Large intestine (tissue), 3 donors: ENCODE data around the gene KLHL4. TPM values are rescaled to one million over a fixed set of nuclear protein-coding genes. Genes with fewer than 3 reads are reported as not detected.
"Not testable (repeated sequence)": the region's sequence is repeated elsewhere in the genome, so short reads cannot be mapped to it uniquely, and the experiment has no call there.

Source experiments
- DNase-seq, 2 donors: peaks; one replicate each; pipeline versions ENCODE4 v3.0.0 to v3.0.0-alpha.2; 2013
- H3K27ac ChIP-seq: one replicate; pipeline ENCODE4 v1.5.1; 2013; ENCODE audit warnings: low read length
- H3K27me3 ChIP-seq: 2 replicates; pipeline ENCODE4 v1.6.1; 2013; ENCODE audit warnings: low read length; ENCODE audit not compliant: control insufficient read depth, insufficient read depth
- H3K36me3 ChIP-seq: 2 replicates; pipeline ENCODE4 v1.6.1; 2013; ENCODE audit warnings: low read length; ENCODE audit not compliant: control insufficient read depth, insufficient read depth
- H3K4me1 ChIP-seq: one replicate; pipeline ENCODE4 v1.6.1; 2013; ENCODE audit warnings: low read length; ENCODE audit not compliant: control insufficient read depth, insufficient read depth
- H3K4me3 ChIP-seq: one replicate; pipeline ENCODE4 v1.5.1; 2013; ENCODE audit warnings: low read length
- H3K9me3 ChIP-seq: one replicate; pipeline ENCODE4 v1.6.1; 2013; ENCODE audit warnings: mild to moderate bottlenecking, low read depth, low read length, moderate library complexity; ENCODE audit not compliant: control insufficient read depth
- WGBS: methylation state at CpG from one replicate; pipeline ENCODE4 v1.1.5; 2013; ENCODE audit warnings: low lambda C conversion rate; ENCODE audit not compliant: insufficient coverage; 5-methylcytosine and 5-hydroxymethylcytosine counted together
- polyA plus RNA-seq: library from polyadenylated mRNA; unstranded; fragments of 120-200 nt; gene quantifications from one replicate; pipeline ENCODE4 v1.2.1, GENCODE V29; 2013

Gene KLHL4
- polyA plus RNA-seq, 1 donor: 4.1 TPM

GRCh38 chrX:87702795-87703194 lies 185.2 kb downstream of the KLHL4 start:
- Histone ChIP-seq H3K4me3 (no peak overlapping the region), H3K36me3 (no peaks in the 10 kb centered on the region), H3K27me3 (no peaks in the 10 kb centered on the region), H3K4me1 (no peaks in the 10 kb centered on the region), H3K27ac (no peak overlapping the region), H3K9me3 (no peaks in the 10 kb centered on the region)
- DNase-seq: no peak
- no CpG with 5 or more reads among the region's 3 CpGs for WGBS

DNA sequence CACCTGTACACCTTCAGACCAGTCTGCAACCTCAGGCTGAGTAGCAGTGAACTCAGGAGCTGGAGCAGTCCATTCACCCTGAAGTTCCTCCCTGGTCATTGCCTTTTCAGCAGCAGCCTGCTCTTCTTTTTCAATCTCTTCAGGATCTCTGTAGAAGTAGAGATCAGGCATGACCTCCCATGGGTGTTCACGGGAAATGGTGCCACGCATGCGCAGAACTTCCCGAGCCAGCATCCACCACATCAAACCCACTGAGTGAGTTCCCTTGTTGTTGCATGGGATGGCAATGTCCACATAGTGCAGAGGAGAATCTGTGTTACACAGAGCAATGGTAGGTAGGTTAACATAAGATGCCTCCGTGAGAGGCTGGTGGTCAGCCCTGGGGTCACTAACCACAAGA lies 185.9 kb downstream of the KLHL4 start:
- WGBS: no CpG with 5 or more reads among the region's 5 CpGs
- not testable (repeated sequence) for H3K9me3 ChIP-seq, H3K4me1 ChIP-seq, H3K27ac ChIP-seq, H3K27me3 ChIP-seq, H3K4me3 ChIP-seq, DNase-seq, H3K36me3 ChIP-seq

DNA sequence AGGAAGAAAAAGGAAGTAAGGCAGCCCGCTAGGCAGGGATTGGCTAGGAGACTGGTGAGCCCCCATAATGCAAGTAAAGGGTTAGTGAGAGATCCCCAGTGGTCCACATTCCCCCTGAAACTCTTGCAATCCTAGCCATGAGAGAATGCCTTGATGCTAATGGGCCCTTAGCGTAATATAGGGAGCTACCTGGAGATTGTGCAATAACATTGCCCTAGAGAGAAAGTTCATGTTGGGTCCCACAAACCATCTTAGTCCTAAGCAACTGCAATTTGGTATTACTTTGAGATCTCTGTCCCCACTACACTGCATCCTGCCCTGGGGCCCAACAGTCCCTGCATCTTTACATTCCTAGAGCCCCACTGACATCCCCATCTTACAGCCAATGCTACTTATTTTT lies 188.5 kb downstream of the KLHL4 start:
- Histone ChIP-seq H3K36me3 (no peaks in the 10 kb centered on the region), H3K4me1 (no peaks in the 10 kb centered on the region), H3K9me3 (no peaks in the 10 kb centered on the region), H3K27ac (no peak overlapping the region), H3K4me3 (no peak overlapping the region), H3K27me3 (no peaks in the 10 kb centered on the region)
- no CpG with 5 or more reads among the region's 2 CpGs for WGBS
- DNase-seq: no peak

- H3K27ac ChIP-seq: no peak overlapping the region
- no peak overlapping the region for H3K4me3 ChIP-seq
- no peaks in the 10 kb centered on the region for H3K4me1 ChIP-seq
- whole genome bisulfite sequencing: no CpG with 5 or more reads among the region's 1 CpG
- DNase-seq: no peak
- H3K27me3 ChIP-seq: no peaks in the 10 kb centered on the region
- H3K36me3 ChIP-seq: no peaks in the 10 kb centered on the region
- no peaks in the 10 kb centered on the region for H3K9me3 ChIP-seq
These were observed 193.0 kb downstream of the KLHL4 start for GRCh38 chrX:87710580-87710979.
